NCI-H1092 (cell line): Measurements from ENCODE around the gene MIDN.
"Not testable (repeated sequence)": the region's sequence is repeated elsewhere in the genome, so short reads cannot be mapped to it uniquely, and the experiment has no call there.

ENCODE experiments used
- DNase-seq: peaks from one replicate; lab custom pipeline; 2025; lab: John Stamatoyannopoulos, UW

The MIDN gene

DNA sequence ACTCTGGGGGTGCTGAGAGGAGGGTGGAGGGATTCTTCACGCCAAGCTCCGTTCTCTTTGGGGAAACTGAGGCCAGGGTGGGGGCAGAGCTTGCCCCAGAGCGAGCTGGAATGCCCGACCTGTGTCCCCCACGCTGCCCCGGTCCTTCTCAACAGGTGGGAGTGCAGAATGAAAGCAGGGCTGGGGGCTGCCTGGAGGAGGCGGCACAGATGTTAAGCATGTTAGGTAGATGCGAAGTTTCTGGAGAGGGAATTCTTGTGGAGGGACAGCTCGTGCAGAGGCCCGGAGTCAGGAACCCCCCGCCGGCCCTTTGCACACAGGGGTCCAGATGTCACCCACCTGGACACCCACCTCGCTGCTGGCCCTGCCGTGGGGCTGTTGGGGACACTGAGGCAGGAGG is 46.3 kb downstream of the MIDN start:
- no peak for DNase-seq

DNA sequence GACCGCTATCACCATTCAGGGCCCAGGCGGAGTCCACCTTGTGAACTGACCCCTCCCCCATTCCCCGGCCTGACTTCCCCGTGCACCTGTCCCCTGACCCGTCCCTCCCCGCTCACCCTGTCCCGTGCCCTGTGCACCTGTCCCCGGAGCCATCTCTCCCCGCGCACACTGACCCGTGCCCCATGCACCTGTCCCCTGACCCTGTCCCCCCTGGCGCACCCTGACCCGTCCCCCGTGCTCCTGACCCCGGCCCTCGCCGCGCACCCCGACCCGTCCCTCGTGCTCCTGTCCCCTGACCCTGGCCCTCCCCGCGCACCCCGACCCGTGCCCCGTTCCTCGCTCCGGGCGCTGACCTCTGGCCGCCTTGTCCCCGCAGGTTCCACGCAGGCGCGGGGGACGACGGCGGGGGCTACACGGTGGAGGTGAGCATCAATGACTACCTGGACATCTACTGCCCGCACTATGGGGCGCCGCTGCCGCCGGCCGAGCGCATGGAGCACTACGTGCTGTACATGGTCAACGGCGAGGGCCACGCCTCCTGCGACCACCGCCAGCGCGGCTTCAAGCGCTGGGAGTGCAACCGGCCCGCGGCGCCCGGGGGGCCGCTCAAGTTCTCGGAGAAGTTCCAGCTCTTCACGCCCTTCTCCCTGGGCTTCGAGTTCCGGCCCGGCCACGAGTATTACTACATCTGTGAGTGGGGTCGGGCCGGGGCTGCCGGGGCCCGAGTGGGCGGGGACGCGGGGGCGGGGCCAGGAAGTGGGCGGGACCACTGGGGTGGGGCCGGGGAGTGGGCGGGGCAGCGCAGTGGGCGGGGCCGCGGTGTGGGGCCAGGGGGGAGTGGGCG is 47.0 kb downstream of the MIDN start:
- no peak for DNase-seq

DNA sequence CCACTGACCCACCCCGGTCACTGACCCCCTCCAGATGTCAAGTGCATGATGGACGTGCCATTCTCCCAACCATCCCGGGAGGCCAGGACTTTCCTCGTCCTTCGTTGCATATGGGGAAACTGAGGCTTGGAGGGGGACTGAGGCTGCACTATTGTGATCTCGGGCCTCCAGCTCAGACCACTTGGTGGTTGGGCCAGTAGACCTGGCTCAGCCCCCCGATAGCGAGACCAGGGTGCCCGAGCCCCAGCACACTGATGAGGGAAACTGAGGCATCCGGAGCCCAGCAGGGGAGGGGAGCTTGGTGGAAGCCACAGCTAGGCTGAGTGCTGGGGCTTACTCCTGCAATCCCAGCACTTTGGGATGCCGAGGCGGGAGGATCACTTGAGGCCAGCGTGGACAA is 47.7 kb downstream of the MIDN start:
- DNase-seq, result no peak

DNA sequence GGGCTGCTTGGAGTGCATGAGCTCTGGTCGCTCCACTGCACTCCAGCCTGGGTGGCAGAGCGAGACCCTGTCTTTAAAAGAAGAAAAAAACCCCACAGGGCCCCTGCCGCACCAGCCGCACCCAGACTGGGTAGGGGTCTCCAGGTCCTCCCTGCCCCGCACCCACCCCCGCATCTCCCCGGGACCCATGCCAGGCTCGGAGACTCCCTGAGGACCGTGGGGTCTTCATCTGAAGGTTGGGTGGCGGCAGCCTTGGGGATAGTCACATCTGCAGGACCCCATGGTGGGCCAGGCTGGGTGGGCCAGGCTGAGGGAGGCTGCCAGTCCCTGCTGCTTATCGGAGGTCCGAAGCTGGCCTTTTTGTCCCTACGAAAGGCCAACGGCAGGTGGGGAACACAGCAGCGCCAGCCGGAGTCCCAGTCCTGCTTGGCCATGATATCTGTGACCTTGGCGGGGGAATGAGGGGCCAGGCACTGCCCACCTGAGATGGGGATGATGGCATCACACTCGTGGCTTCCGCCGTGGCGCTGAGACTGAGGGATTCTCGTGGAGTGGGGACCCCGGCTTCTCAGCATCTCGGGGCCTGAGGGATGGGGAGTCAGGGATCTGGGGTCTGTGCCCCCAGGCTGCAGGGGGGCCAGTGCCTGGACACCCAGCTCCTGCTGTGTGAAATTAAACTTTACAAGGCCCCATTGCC is 48.3 kb downstream of the MIDN start:
- no peak for DNase-seq

DNA sequence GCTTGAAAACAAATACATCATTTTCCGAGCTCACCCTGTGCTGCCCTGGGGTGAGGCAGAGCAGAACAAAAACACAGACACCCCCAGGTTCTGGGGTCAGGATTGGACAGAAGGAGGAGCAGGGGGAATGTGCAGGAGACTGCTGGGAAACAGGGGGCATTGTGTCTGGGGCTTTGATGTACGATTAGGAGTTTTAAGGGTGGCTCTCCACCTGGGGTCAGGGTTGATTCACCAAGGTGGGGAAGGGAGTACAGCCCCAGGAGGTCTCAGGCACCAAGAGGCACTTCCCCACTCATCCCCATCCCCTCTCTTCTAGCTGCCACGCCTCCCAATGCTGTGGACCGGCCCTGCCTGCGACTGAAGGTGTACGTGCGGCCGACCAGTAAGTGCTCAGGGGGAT is 49.9 kb downstream of the MIDN start:
- DNase-seq, result no peak

DNA sequence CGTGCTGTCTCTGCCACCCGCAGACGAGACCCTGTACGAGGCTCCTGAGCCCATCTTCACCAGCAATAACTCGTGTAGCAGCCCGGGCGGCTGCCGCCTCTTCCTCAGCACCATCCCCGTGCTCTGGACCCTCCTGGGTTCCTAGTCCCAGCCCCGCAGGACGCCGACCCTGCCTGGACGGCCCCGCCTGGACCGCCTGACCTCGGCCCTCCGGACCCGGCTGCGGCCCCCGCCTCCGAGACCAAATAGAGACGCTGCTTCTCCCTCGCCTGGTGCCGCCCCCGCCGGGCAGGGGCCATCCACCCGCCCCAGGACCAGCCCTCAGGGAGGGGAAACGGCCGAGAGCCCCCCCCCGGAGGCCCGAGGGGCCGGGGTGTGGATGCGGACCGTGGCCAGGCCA is 51.4 kb downstream of the MIDN start:
- DNase-seq, result no peak

DNA sequence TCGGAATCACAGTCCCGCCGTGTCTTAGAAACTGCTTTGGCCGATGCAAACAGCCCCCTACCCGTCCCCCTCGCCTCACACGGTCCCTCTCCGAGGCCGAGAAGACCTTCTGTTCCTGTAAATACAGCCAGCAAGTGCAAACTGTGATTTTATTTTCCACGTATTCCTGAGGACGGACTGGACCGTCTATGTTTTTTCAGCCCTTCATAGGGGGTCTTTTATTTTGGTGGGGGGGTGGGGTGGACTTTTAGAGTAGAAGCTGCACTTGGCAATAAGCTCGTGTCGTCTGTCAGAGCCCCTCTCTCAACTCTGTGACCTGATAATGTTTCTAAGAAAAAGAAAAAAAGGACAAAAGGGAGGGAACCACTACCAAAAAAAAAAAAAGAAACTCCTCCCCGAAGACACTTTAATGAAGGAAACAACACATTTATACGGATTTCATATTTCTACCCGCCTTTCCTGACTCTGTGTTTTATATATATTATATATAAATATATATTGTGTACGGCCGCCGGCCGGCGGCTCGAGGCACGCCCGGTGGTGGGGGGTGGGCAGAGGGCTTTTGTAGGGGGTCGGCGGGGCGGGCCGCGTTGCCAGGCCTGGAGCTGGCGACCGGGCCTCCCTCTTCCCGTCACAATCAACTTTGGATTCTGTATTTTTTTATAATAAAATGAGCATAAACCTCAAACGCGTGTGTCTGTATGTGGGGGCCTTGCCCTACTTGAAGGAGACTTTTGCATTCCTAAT is 52.5 kb downstream of the MIDN start:
- DNase-seq, result no peak

DNA sequence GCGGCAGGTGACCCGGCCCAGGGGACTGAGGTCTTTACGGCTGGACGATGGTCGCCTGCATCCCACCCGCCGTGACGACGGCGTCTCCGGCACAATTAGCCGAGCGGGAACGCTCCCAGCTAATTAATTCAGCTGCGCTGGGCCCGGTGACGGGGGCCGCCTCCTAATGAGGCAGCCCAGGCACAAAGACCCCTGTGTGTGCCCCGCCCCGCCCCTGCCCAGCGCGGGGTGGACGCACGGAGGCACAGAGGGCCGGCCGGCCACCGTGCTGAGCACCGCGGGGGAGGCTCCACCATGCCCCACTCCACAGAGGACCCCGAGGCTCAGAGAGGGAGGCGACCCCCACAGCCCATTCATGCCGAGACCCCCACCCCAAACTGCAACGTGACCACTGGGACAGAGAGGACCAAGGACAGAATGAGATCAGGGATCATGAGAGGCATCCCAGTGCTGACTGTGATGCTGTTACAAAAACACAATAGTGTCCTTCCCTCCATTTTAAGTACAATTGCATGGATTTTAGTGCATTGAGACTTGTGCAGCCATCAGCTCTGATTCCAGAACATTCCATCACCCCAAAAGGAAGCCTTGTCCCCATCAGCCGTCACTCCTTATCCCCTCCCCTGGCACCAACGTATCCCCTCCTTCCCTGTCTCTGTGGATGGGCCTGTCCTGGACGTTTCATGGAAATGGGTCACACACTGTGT is 54.3 kb downstream of the MIDN start:
- DNase-seq, result no peak

DNA sequence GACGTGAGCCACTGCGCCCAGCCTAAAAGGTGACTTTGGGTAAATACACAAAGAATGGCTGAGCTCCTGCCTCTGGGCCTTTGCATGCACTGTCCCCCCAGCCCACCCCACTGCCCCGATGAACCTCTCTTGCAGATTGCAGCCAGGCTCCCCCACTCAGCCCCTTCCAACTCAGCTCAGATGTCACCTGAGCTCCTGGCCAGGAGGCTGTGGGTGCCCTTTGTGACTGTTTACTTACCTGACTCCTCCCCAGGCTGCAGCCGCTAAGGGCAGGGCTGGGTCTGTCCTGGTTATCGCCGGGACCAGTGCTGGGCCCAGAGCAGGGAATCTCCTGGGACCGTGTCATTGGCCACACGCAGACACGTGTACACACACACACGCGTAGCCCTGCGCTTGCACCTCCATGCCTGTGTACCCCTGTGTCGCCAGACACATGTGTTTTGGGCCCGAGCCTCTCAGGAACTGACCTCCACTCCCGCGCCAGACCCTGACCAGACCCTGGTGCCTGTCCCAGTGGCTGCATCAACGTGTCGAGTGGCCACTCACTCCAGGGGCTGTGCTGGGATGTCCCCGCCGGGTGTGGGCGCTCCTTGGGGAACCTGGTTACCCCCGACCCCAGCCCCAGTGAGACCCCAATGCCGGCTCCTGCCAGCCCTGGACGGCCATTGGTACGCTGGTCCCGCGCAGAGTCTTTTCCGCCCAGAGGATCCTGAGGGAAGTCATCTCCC is 56.0 kb downstream of the MIDN start:
- DNase-seq, result no peak

DNA sequence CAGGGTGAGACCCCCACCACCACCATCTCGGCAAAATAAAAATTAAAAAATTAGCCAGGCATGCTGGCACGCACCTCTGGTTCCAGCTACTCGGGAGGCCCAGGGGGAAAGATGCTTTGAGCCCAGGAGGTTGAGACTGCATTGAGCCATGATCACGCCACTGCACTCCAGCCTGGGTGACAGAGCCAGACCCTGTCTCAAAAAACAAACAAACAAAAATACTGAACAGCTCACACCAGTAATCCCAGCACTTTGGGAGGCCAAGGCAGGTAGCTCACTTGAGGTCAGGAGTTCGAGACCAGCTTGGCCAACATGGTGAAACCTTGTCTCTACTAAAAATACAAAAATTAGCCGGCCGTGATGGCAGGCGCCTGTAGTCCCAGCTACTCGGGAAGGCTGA is 57.0 kb downstream of the MIDN start:
- not testable (repeated sequence) for DNase-seq

DNA sequence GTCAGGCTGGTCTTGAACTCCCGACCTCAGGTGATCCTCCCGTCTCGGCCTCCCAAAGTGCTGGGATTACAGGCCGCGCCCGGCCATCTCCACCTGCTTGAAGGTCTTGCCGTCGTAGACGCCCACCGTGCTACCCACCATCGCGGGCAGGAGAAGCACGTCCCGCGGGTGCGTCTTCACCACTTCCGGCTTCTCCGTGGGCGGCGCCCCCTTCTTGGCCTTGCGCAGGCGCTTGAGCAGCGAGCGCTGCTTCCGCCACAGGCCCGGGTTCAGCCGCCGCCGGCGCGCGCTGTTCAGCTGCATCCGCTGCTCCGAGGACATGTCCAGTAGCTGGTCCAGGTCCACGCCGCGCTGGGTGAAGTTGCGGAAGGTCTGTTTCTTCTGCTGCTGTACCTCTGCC is 58.9 kb downstream of the MIDN start:
- DNase-seq, result no peak

DNA sequence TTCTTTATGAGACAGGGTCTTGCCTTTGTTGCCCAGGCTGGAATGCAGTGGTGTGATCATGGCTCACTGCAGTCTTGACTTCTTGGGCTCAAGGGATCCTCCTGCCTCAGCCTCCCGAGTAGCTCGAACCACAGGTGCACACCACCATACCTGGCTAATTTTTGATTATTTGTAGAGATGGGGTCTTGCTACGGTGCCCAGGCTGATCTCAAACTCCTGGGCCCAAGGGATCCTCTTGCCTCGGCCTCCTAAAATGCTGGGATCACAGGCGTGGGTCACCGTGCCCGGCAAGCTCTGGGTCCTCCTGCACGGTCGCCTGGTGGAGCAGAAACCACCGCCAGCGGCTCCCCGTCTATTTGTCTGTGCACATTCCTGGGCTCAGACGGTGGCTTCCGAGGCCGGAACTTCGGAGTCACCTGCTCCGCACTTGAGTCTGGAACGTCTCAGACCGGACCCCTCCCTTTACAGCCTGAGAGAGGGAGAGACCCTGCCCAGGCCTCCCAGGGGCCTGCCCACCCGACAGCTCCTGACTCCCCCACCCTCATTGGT is 59.4 kb downstream of the MIDN start:
- DNase-seq, result no peak

DNA sequence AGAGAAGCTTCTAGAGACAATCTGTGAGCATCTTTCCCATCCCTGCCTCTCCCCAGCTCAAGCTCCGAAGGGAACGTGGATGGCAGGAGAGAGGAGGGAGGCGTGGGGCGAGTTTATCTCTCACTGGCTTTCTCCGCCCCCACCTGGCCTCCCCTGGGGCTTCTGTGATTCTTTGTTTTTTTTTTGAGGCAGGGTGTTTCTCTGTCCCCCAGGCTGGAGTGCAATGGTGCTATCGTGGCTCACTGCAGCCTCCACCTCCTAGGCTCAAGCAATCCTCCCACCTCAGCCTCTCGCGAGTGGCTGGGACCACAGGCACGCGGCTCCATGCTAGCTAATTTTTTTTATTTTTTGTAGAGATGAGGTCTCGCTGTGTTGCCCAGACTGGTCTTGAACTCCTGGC is 60.3 kb downstream of the MIDN start:
- no peak for DNase-seq
